T-helper 17 cell (primary cell): Measurements from ENCODE around the gene CCDC51. TPM values are rescaled to one million over a fixed set of nuclear protein-coding genes. Genes with fewer than 3 reads are reported as not detected.

Source experiments
- ATAC-seq: fragments of 150-1000 bp; cut with Tn5 transposase; 2 replicates; pipeline ENCODE4 v1.10.0; 2021; ENCODE audit warnings: mild to moderate bottlenecking, moderate library complexity
- DNase-seq, 3 donors: peaks; one replicate each; pipeline versions ENCODE4 v3.0.0 to v3.0.0-alpha.2; 2020 to 2021
- H3K9me3 ChIP-seq: one replicate; pipeline ENCODE4 v1.7.0; 2013; ENCODE audit warnings: low read length, mild to moderate bottlenecking; ENCODE audit not compliant: control insufficient read depth, poor library complexity, severe bottlenecking
- H3K27ac Mint-ChIP-seq: one replicate; pipeline ENCODE4 v1.8.0; 2022; ENCODE audit warnings: mild to moderate bottlenecking, moderate library complexity, mixed read lengths
- H3K27me3 Mint-ChIP-seq: one replicate; pipeline ENCODE4 v1.8.0; 2022; ENCODE audit warnings: mixed read lengths
- H3K36me3 Mint-ChIP-seq: one replicate; pipeline ENCODE4 v1.8.0; 2022; ENCODE audit warnings: low read depth, mixed read lengths
- H3K4me1 Mint-ChIP-seq: one replicate; pipeline ENCODE4 v1.8.0; 2022; ENCODE audit warnings: mild to moderate bottlenecking, mixed read lengths
- H3K4me3 Mint-ChIP-seq: one replicate; pipeline ENCODE4 v1.8.0; 2022; ENCODE audit warnings: mild to moderate bottlenecking, moderate library complexity, mixed read lengths
- total RNA-seq, 4 donors: library from RNA in 2 of 4; stranded (reverse) in 2 of 4; gene quantifications; one replicate each; pipeline ENCODE4 v1.2.3 and lab custom pipeline; 2022 to 2026

CCDC51 gene
- total RNA-seq, 2 donors from 2014 or later, result 4.1 TPM

DNA sequence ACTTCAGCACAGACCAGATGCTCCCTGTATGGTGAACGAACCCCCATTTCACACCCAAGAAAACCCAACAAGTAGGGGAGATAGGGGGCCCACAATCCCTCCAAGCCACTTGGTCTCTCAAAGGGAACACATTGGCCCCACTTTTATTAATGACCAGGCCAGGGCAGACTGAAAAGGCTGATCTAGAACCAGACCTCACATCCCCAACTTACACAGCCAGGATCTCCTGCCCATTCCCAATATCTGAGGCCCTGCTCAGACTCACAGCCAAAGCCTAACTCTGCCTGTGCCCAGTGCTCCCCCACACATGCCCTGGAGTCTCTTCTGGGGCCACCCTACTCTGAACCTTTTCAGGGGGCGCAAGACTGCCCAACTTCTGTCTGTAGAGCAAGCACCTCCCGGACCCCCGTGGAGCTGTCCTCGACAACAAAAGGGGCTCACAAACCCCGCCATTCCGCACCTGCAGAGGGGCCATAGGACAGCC, 11.8 kb downstream of the CCDC51 start:
- DNase-seq (no peak), ATAC-seq (no peak)
- Mint-ChIP-seq H3K4me1 (peaks cover 16% of the 10 kb centered on the region), H3K4me3 (peak overlapping the region; percentile 63), H3K27ac (no peak overlapping the region), H3K27me3 (no peaks in the 10 kb centered on the region), H3K36me3 (no peaks in the 10 kb centered on the region)
- no peaks in the 10 kb centered on the region for H3K9me3 ChIP-seq

- Mint-ChIP-seq H3K27ac (no peak overlapping the region), H3K27me3 (no peaks in the 10 kb centered on the region), H3K4me3 (peak overlapping the region; percentile 63), H3K4me1 (peaks cover 18% of the 10 kb centered on the region), H3K36me3 (no peaks in the 10 kb centered on the region)
- no peak for ATAC-seq
- DNase-seq, result no peak
- no peaks in the 10 kb centered on the region for H3K9me3 ChIP-seq
These were observed 12.3 kb downstream of the CCDC51 start for GRCh38 chr3:48427630-48427962.

DNA sequence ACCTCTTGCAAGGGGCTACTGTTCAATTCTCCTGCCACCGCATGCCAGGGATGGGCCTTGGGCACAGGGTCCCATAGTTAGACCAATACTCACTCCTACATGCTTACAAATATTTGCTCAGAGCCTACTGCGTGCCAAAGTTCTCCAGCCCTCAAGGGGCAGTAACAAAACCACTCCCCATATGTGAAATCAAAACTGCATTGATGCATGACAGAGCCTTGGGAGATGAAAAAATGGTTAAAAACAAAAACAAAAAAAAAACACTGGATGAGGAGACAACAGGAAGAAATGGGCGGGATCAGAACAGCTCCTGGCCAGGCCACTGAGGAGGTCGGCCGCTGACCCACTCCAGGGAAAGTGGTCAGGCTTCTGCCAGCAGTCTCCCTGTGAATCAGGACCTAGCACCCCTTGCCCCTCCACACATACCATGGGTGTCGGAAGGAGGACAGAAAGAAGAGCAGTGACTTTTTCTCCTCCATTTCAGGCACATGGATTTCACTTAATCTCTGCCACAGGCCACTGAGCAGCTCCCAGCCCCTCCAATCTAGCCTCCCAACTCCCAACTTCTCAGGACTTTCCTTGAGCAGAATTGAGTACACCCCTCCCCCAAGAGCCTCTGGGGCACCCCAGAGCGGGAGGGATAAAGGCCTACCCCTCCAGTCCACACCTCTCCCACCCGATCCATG, 12.8 kb downstream of the CCDC51 start:
- Mint-ChIP-seq H3K4me1 (peaks cover 18% of the 10 kb centered on the region), H3K36me3 (no peaks in the 10 kb centered on the region), H3K27me3 (no peaks in the 10 kb centered on the region), H3K4me3 (no peak overlapping the region), H3K27ac (no peak overlapping the region)
- DNase-seq, result no peak
- no peaks in the 10 kb centered on the region for H3K9me3 ChIP-seq
- ATAC-seq, result no peak

- no peak for ATAC-seq
- Mint-ChIP-seq H3K27ac (no peak overlapping the region), H3K4me3 (no peak overlapping the region), H3K4me1 (peaks cover 21% of the 10 kb centered on the region), H3K27me3 (no peaks in the 10 kb centered on the region), H3K36me3 (no peaks in the 10 kb centered on the region)
- H3K9me3 ChIP-seq, result no peaks in the 10 kb centered on the region
- DNase-seq, result no peak
These were observed 13.5 kb downstream of the CCDC51 start for GRCh38 chr3:48426401-48426909.

GRCh38 chr3:48425281-48425812, 14.6 kb downstream of the CCDC51 start:
- Mint-ChIP-seq H3K4me1 (peaks cover 23% of the 10 kb centered on the region), H3K27me3 (no peaks in the 10 kb centered on the region), H3K27ac (no peak overlapping the region), H3K4me3 (no peak overlapping the region), H3K36me3 (no peaks in the 10 kb centered on the region)
- no peak for DNase-seq
- no peaks in the 10 kb centered on the region for H3K9me3 ChIP-seq
- ATAC-seq, result no peak

- peak overlapping the region; percentile 4 for H3K27ac Mint-ChIP-seq
- H3K27me3 Mint-ChIP-seq, result no peaks in the 10 kb centered on the region
These were observed 15.8 kb downstream of the CCDC51 start for GRCh38 chr3:48423883-48424695.

GRCh38 chr3:48423241-48423882, 16.6 kb downstream of the CCDC51 start:
- H3K9me3 ChIP-seq, result no peaks in the 10 kb centered on the region
- DNase-seq, result no peak
- Mint-ChIP-seq H3K4me1 (peaks cover 17% of the 10 kb centered on the region), H3K27ac (no peak overlapping the region), H3K36me3 (no peaks in the 10 kb centered on the region), H3K4me3 (no peak overlapping the region), H3K27me3 (no peaks in the 10 kb centered on the region)
- no peak for ATAC-seq

More at GRCh38 chr3:48423883-48424695, 15.8 kb downstream of the CCDC51 start:
- ATAC-seq, result no peak
- H3K4me3 Mint-ChIP-seq, result no peak overlapping the region
- DNase-seq, result no peak
- no peaks in the 10 kb centered on the region for H3K36me3 Mint-ChIP-seq
- H3K4me1 Mint-ChIP-seq, result peaks cover 17% of the 10 kb centered on the region
- H3K9me3 ChIP-seq, result no peaks in the 10 kb centered on the region

GRCh38 chr3:48422681-48423080, 17.2 kb downstream of the CCDC51 start:
- Mint-ChIP-seq H3K4me1 (peaks cover 17% of the 10 kb centered on the region), H3K36me3 (no peaks in the 10 kb centered on the region), H3K27me3 (no peaks in the 10 kb centered on the region), H3K4me3 (no peak overlapping the region), H3K27ac (no peak overlapping the region)
- no peak for ATAC-seq
- no peak for DNase-seq
- H3K9me3 ChIP-seq, result no peaks in the 10 kb centered on the region

GRCh38 chr3:48422272-48422671, 17.6 kb downstream of the CCDC51 start:
- H3K27ac Mint-ChIP-seq, result no peak overlapping the region
- H3K9me3 ChIP-seq, result no peaks in the 10 kb centered on the region
- H3K4me3 Mint-ChIP-seq, result no peak overlapping the region
- no peak for ATAC-seq
- no peaks in the 10 kb centered on the region for H3K36me3 Mint-ChIP-seq
- no peak for DNase-seq
- peaks cover 15% of the 10 kb centered on the region for H3K4me1 Mint-ChIP-seq
- H3K27me3 Mint-ChIP-seq, result no peaks in the 10 kb centered on the region

GRCh38 chr3:48420561-48420960, 19.4 kb downstream of the CCDC51 start:
- Mint-ChIP-seq H3K4me1 (peaks cover 11% of the 10 kb centered on the region), H3K36me3 (no peaks in the 10 kb centered on the region), H3K4me3 (no peak overlapping the region), H3K27ac (no peak overlapping the region), H3K27me3 (no peaks in the 10 kb centered on the region)
- H3K9me3 ChIP-seq, result no peaks in the 10 kb centered on the region
- ATAC-seq (no peak), DNase-seq (no peak)

DNA sequence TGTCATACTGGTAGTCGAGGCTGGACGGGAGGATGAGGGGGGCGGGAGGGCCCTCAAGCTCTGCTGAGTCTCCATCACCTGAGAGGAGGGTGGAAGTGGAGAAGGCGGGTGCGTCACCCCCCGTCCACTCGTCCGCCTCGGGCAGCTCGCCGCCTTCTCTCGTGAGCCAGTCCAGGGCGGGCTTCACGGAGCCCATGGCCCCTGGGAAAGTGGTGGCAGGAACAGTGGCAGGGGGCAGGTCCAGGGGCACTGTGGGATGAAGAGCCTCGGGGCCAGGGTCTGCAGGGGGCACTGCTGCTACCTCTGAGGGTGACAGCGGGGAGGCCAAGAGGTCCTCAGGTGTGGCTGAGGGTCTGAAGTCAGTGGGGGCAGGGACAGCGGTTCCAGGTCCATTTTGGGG, 20.3 kb downstream of the CCDC51 start:
- Mint-ChIP-seq H3K4me1 (peaks cover 11% of the 10 kb centered on the region), H3K4me3 (no peak overlapping the region), H3K27ac (no peak overlapping the region), H3K27me3 (no peaks in the 10 kb centered on the region), H3K36me3 (no peaks in the 10 kb centered on the region)
- ATAC-seq (no peak), DNase-seq (no peak)
- no peaks in the 10 kb centered on the region for H3K9me3 ChIP-seq

DNA sequence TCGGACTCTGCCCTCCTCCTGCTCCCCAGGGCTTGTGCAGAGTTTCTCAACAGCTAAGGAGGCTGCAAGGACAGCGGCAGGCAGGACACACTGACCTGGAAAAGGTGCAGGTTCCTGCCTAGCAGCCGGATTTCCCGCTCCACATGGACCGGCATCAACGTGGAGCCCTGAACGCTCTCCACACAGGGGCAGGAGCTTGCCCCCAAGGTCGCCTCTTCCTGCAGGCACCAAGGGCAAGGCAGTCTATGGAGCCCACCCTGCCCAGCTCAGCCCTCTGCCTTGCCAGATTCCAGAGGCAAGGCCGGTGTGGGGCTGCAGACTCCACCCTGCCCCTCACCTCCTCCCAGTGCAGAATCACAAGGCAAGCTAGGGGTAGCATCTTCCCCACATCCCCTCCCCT, 20.8 kb downstream of the CCDC51 start:
- DNase-seq, result no peak
- H3K36me3 Mint-ChIP-seq, result no peaks in the 10 kb centered on the region
- no peaks in the 10 kb centered on the region for H3K27me3 Mint-ChIP-seq
- H3K9me3 ChIP-seq, result no peaks in the 10 kb centered on the region
- no peak for ATAC-seq
- no peak overlapping the region for H3K4me3 Mint-ChIP-seq
- H3K27ac Mint-ChIP-seq, result no peak overlapping the region
- H3K4me1 Mint-ChIP-seq, result peaks cover 11% of the 10 kb centered on the region

- ATAC-seq (no peak), DNase-seq (no peak)
- Mint-ChIP-seq H3K36me3 (no peaks in the 10 kb centered on the region), H3K27me3 (no peaks in the 10 kb centered on the region), H3K4me3 (no peak overlapping the region), H3K4me1 (peaks cover 11% of the 10 kb centered on the region), H3K27ac (no peak overlapping the region)
- H3K9me3 ChIP-seq, result no peaks in the 10 kb centered on the region
These were observed 21.3 kb downstream of the CCDC51 start for GRCh38 chr3:48418651-48419050.
